ENCODE measurements around the gene MBOAT2.

MBOAT2 gene

DNA sequence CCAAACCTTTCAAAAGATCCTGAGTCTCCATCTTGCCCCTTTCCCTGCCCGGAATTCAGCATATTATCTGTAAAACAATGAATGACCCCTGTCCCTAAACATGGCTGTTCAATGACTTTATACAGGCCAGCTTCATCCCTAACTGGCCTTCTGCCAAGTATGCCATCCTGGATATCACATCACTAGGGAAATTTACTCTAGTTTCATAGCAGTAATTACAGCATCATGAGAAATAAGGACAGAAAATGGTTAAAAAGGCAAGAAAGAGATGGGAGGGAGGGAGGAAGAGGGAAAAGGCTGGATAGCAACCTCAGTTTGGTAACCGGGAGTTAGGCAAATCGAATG lies 4.4 kb downstream of the MBOAT2 start:
- TF ChIP-seq CTCF (IDR thresholded peaks at IDR 0.05; ENCODE audit: low read depth, low read length) = no peak
- no peak overlapping the region for H3K4me3 ChIP-seq (ENCODE audit: low read depth, low read length)
- peaks cover 14% of the 10 kb centered on the region for H3K4me1 ChIP-seq

GRCh38 chr2:8998418-8999101 lies 4.9 kb downstream of the MBOAT2 start:
- no peak for TF ChIP-seq CTCF (IDR thresholded peaks at IDR 0.05; ENCODE audit: low read depth, low read length)
- DNase-seq = no peak
- Histone ChIP-seq H3K4me1 (peaks cover 14% of the 10 kb centered on the region), H3K4me3 (ENCODE audit: low read depth, low read length) (no peak overlapping the region), H3K36me3 (no peaks in the 10 kb centered on the region), H3K27me3 (no peaks in the 10 kb centered on the region), H3K9me3 (no peaks in the 10 kb centered on the region)

More for the DNA sequence above, 4.4 kb downstream of the MBOAT2 start:
- Histone ChIP-seq H3K9me3 (no peaks in the 10 kb centered on the region), H3K27me3 (no peaks in the 10 kb centered on the region), H3K36me3 (no peaks in the 10 kb centered on the region)
- peak; percentile 46 for DNase-seq

GRCh38 chr2:8997631-8998030 lies 5.9 kb downstream of the MBOAT2 start:
- peaks cover 14% of the 10 kb centered on the region for H3K4me1 ChIP-seq
- H3K9me3 ChIP-seq = no peaks in the 10 kb centered on the region
- DNase-seq = no peak
- H3K27me3 ChIP-seq = no peaks in the 10 kb centered on the region
- TF ChIP-seq CTCF (IDR thresholded peaks at IDR 0.05; ENCODE audit: low read depth, low read length) = no peak
- H3K36me3 ChIP-seq = no peaks in the 10 kb centered on the region
- no peak overlapping the region for H3K4me3 ChIP-seq (ENCODE audit: low read depth, low read length)

- H3K36me3 ChIP-seq = no peaks in the 10 kb centered on the region
These were observed 6.4 kb downstream of the MBOAT2 start for GRCh38 chr2:8997108-8997507.

DNA sequence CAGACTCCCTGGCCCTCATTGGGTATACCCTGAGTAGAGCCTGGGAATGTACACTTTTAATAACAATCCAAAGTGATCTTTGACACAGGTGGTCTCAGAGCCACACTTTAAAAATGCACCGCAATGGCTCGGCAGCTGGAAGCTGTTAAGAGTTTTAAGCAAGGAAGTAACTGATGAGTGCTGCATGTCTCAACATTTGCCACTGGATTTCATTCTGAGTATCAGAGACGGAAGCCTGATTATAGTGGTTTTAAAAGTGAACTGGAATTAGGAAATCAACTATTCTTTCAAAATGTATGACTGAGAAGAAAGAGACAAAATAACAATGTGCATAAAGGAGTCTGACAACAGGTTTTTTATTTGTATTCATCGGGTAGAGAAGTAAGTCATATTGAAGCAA lies 7.5 kb downstream of the MBOAT2 start:
- Histone ChIP-seq H3K9me3 (no peaks in the 10 kb centered on the region), H3K36me3 (no peaks in the 10 kb centered on the region), H3K4me3 (ENCODE audit: low read depth, low read length) (no peak overlapping the region), H3K4me1 (peaks cover 14% of the 10 kb centered on the region), H3K27me3 (no peaks in the 10 kb centered on the region)
- DNase-seq = no peak
- TF ChIP-seq CTCF (IDR thresholded peaks at IDR 0.05; ENCODE audit: low read depth, low read length) = no peak

More at GRCh38 chr2:8997108-8997507, 6.4 kb downstream of the MBOAT2 start:
- Histone ChIP-seq H3K27me3 (no peaks in the 10 kb centered on the region), H3K9me3 (no peaks in the 10 kb centered on the region), H3K4me3 (ENCODE audit: low read depth, low read length) (no peak overlapping the region), H3K4me1 (peaks cover 14% of the 10 kb centered on the region)
- TF ChIP-seq CTCF (IDR thresholded peaks at IDR 0.05; ENCODE audit: low read depth, low read length) = no peak
- no peak for DNase-seq

- no peak for DNase-seq
- H3K36me3 ChIP-seq = no peaks in the 10 kb centered on the region
- H3K27me3 ChIP-seq = no peaks in the 10 kb centered on the region
- H3K4me3 ChIP-seq (ENCODE audit: low read depth, low read length) = no peak overlapping the region
- no peaks in the 10 kb centered on the region for H3K9me3 ChIP-seq
- TF ChIP-seq CTCF (IDR thresholded peaks at IDR 0.05; ENCODE audit: low read depth, low read length) = no peak
- peaks cover 9% of the 10 kb centered on the region for H3K4me1 ChIP-seq
These were observed 9.1 kb downstream of the MBOAT2 start for GRCh38 chr2:8994386-8994785.
